Measurements from ENCODE around the gene ADCY3.

The ADCY3 gene

DNA sequence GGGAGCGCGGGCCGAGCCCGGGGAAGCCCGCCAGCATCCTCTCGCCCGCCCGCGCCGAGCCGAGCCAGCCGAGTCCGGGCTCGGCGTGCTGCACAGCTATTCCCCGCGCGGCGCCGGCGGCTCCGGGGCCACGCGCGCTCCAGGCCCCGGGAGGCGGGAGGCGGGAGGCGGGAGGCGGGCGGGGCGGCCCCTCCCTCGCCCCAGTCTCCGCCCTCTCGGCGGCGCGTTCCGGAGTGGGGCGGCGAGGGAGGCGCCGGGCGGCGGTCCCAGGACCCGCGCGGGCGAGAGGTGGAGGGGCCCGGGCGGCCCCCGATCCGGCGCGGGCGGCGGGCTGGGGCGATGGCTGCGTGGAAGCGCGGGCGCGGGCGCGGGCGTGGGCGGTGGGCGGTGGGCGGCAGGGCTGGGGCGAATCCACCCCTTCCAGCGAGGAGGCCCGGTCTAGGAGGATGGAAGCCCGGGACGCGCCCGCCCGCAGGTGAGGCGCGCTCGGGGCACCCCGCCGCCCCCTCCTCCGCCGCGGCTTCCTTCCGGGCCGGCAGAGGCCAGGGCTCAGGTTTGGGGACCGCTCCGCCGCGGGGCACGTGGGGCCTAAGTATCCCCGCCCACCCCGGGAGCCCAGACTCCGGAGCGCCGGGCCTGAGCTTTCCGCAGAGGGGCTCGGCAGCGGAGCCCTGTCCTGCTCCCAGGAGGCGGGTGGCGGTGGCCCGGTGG lies at the start of gene ADCY3:
ADCY3 (minus strand) TSS at position 140 of the 711 bp plus-strand sequence. CDS start 1,250 bp downstream, outside the sequence.
- TF ChIP-seq ZBTB7A (IDR thresholded peaks at IDR 0.05; ENCODE audit: low read depth) (peak; percentile 73; the same call in 1 of the 2 replicates), YY1 (IDR thresholded peaks at IDR 0.05; ENCODE audit: low read depth) (0 out of 2 replicates have a peak, but pooled peaks have one; percentile 17), CREB1 (IDR thresholded peaks at IDR 0.05; ENCODE audit: low read depth) (no peak), EGR1 (IDR thresholded peaks at IDR 0.05) (0 out of 2 replicates have a peak, but pooled peaks have one; percentile 19), EP300 (IDR thresholded peaks at IDR 0.05; ENCODE audit: borderline replicate concordance) (no peak)
- TF ChIP-seq, protein P1, sequence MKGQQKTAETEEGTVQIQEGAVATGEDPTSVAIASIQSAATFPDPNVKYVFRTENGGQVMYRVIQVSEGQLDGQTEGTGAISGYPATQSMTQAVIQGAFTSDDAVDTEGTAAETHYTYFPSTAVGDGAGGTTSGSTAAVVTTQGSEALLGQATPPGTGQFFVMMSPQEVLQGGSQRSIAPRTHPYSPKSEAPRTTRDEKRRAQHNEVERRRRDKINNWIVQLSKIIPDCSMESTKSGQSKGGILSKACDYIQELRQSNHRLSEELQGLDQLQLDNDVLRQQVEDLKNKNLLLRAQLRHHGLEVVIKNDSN (IDR thresholded peaks at IDR 0.05) = peak; percentile 76
- TF ChIP-seq, protein P2, sequence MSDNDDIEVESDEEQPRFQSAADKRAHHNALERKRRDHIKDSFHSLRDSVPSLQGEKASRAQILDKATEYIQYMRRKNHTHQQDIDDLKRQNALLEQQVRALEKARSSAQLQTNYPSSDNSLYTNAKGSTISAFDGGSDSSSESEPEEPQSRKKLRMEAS (IDR thresholded peaks at IDR 0.05) = peak; percentile 32; the same call in 1 of the 2 replicates
- TF ChIP-seq, protein P3, sequence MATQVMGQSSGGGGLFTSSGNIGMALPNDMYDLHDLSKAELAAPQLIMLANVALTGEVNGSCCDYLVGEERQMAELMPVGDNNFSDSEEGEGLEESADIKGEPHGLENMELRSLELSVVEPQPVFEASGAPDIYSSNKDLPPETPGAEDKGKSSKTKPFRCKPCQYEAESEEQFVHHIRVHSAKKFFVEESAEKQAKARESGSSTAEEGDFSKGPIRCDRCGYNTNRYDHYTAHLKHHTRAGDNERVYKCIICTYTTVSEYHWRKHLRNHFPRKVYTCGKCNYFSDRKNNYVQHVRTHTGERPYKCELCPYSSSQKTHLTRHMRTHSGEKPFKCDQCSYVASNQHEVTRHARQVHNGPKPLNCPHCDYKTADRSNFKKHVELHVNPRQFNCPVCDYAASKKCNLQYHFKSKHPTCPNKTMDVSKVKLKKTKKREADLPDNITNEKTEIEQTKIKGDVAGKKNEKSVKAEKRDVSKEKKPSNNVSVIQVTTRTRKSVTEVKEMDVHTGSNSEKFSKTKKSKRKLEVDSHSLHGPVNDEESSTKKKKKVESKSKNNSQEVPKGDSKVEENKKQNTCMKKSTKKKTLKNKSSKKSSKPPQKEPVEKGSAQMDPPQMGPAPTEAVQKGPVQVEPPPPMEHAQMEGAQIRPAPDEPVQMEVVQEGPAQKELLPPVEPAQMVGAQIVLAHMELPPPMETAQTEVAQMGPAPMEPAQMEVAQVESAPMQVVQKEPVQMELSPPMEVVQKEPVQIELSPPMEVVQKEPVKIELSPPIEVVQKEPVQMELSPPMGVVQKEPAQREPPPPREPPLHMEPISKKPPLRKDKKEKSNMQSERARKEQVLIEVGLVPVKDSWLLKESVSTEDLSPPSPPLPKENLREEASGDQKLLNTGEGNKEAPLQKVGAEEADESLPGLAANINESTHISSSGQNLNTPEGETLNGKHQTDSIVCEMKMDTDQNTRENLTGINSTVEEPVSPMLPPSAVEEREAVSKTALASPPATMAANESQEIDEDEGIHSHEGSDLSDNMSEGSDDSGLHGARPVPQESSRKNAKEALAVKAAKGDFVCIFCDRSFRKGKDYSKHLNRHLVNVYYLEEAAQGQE (IDR thresholded peaks at IDR 0.05; ENCODE audit: low read depth) = no peak

DNA sequence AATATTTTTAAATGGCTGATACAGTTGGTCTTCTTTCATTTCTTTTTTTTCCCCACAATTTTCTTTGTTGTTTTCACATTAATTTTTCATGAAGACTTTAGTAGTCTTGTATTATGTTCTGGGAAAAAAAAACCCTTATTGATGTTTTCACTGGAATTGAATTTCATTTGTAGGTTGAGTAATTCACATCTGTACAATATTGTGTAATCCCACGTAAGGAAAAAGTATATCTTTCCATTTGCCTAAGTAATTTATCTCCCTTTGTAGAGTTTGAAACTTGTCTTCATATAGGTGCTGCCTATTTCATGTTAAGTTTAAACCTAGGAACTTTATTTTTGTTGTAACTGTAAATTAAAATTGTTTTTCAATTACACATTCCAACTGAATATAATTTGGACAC lies 49.7 kb upstream of the ADCY3 start:
- TF ChIP-seq ZBTB7A (IDR thresholded peaks at IDR 0.05; ENCODE audit: low read depth) (no peak), EP300 (IDR thresholded peaks at IDR 0.05; ENCODE audit: borderline replicate concordance) (no peak), YY1 (IDR thresholded peaks at IDR 0.05; ENCODE audit: low read depth) (no peak), TEAD4 (IDR thresholded peaks at IDR 0.05) (no peak), CREB1 (IDR thresholded peaks at IDR 0.05; ENCODE audit: low read depth) (no peak), NFIC (IDR thresholded peaks at IDR 0.05) (no peak), CEBPB (IDR thresholded peaks at IDR 0.05) (no peak), TCF12 (IDR thresholded peaks at IDR 0.05; ENCODE audit: low read depth) (no peak), EGR1 (IDR thresholded peaks at IDR 0.05) (no peak), FOXM1 (IDR thresholded peaks at IDR 0.05; ENCODE audit: borderline replicate concordance, low read depth) (no peak), RAD21 (IDR thresholded peaks at IDR 0.05; ENCODE audit: low read depth) (no peak), TAF1 (IDR thresholded peaks at IDR 0.05; ENCODE audit: low read depth) (no peak)
- TF ChIP-seq, protein P2 (IDR thresholded peaks at IDR 0.05) = no peak
- TF ChIP-seq, protein P1 (IDR thresholded peaks at IDR 0.05) = no peak
- TF ChIP-seq, protein P3 (IDR thresholded peaks at IDR 0.05; ENCODE audit: low read depth) = no peak

DNA sequence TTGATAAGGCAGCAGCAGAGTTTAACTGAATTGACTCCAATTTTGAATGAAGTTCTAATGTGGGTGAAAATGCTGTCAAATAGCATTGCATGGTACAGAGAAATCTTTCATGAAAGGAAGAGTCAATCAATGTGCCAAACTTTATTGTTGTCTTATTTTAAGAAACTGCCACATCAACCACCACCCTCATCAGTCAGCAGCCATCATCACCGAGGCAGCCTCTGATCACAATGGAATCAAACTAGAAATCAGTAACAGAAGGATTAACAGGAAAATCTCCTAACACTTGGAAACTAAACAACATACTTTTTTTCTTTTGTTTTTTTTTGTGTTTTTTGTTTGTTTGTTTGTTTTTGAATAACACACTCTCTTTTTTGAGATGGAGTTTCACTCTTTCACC lies 41.9 kb upstream of the ADCY3 start:
- TF ChIP-seq TAF1 (IDR thresholded peaks at IDR 0.05; ENCODE audit: low read depth) (no peak), RAD21 (IDR thresholded peaks at IDR 0.05; ENCODE audit: low read depth) (no peak), YY1 (IDR thresholded peaks at IDR 0.05; ENCODE audit: low read depth) (no peak), EGR1 (IDR thresholded peaks at IDR 0.05) (no peak), EP300 (IDR thresholded peaks at IDR 0.05; ENCODE audit: borderline replicate concordance) (no peak), FOXM1 (IDR thresholded peaks at IDR 0.05; ENCODE audit: borderline replicate concordance, low read depth) (no peak), TCF12 (IDR thresholded peaks at IDR 0.05; ENCODE audit: low read depth) (no peak), CEBPB (IDR thresholded peaks at IDR 0.05) (no peak), ZBTB7A (IDR thresholded peaks at IDR 0.05; ENCODE audit: low read depth) (no peak), TEAD4 (IDR thresholded peaks at IDR 0.05) (no peak), CREB1 (IDR thresholded peaks at IDR 0.05; ENCODE audit: low read depth) (no peak), NFIC (IDR thresholded peaks at IDR 0.05) (no peak)
- TF ChIP-seq, protein P3 (IDR thresholded peaks at IDR 0.05; ENCODE audit: low read depth) = no peak
- TF ChIP-seq, protein P1 (IDR thresholded peaks at IDR 0.05) = no peak
- TF ChIP-seq, protein P2 (IDR thresholded peaks at IDR 0.05) = no peak
